Epithelial cell of proximal tubule (primary cell): ENCODE measurements around the gene COG1. TPM values are rescaled to one million over a fixed set of nuclear protein-coding genes. Genes with fewer than 3 reads are reported as not detected.

Experiments
- DNase-seq: peaks from one replicate; pipeline ENCODE4 v3.0.0-alpha.2; 2011; ENCODE audit warnings: low read depth
- H3K4me3 ChIP-seq: 2 replicates; pipeline ENCODE4 v1.5.1; 2011; ENCODE audit warnings: low read depth, mild to moderate bottlenecking, low read length
- total RNA-seq: library from RNA; depleted of rRNA; stranded (reverse); fragments of >200 nt; gene quantifications from 2 replicates; pipeline ENCODE4 v1.2.3, GENCODE V29; 2015
- TF ChIP-seq, protein P1 (sequence below): conservative IDR thresholded peaks from 2 replicates; pipeline ENCODE4 v1.5.1; 2012; ENCODE audit warnings: low read depth, mild to moderate bottlenecking, low read length

Gene COG1
- total RNA-seq, 1 donor from 2014 or later, result 11.6 TPM

DNA sequence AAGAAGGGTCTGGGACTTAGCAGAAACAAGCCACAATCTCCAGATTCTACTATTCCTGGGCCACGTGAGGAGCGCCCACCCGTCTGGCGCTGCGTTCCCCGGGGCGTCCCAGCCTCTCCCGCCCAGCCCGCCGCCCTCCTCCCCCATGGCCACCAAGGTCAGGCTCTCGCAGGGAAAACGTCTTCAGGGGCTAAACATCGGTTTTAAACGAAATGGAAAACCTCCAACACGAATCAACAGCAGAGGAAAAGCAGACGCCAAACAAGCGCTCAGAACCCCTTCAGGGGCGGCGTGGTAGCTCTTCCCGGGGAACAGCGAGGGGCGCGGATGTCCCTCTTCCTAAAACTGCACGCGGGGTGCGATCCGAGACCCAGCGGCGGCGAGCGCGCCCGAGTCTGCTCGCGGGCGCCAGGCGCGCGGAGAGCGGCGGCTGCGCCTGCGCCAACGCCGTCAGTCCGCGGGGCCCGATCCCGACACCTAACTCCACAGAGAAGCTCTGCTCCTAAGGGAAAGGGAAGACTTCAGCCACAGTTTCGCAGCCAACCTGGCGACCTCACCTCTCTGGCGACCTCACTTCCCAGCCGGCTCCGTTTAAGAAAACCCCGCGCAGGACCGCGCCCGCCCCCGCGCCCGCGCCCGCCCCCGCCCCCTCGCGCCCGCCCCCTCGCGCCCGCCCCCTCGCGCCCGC is 505 bp upstream of the COG1 start:
- peak overlapping the region; percentile 87 for H3K4me3 ChIP-seq
- TF ChIP-seq, protein P1, sequence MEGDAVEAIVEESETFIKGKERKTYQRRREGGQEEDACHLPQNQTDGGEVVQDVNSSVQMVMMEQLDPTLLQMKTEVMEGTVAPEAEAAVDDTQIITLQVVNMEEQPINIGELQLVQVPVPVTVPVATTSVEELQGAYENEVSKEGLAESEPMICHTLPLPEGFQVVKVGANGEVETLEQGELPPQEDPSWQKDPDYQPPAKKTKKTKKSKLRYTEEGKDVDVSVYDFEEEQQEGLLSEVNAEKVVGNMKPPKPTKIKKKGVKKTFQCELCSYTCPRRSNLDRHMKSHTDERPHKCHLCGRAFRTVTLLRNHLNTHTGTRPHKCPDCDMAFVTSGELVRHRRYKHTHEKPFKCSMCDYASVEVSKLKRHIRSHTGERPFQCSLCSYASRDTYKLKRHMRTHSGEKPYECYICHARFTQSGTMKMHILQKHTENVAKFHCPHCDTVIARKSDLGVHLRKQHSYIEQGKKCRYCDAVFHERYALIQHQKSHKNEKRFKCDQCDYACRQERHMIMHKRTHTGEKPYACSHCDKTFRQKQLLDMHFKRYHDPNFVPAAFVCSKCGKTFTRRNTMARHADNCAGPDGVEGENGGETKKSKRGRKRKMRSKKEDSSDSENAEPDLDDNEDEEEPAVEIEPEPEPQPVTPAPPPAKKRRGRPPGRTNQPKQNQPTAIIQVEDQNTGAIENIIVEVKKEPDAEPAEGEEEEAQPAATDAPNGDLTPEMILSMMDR, result no peak
- DNase-seq, result no peak

DNA sequence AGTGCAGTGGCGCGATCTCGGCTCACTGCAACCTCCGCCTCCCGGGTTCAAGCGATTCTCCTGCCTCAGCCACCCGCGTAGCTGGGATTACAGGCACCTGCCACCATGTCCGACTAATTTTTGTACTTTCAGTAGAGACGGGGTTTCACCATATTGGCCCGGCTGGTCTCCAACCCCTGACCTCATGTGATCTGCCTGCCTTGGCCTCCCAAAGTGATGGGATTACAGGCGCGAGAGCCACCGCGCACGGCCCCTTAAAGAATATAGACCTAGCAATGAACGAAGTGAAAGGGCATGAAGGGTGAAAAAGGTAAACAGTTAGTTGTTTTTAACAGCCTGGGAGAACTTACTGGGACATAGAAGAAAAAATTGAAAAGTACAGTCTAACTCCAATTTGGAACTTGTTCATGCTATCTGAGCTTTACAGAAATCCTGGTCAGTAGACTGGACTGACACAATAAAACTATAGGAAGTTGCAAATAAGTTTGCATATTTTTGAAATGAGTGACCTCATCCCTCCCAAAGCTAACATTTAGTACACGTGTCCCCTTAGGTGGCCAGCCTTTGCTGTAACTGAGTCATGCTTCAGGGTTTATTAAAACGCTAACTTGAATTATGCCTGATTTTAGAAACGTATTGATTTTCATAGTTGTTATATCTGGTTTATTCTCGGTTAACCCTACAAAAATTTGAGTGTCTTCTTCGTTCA is 1.8 kb downstream of the COG1 start:
- DNase-seq, result no peak
- TF ChIP-seq, protein P1, result no peak
- H3K4me3 ChIP-seq, result no peak overlapping the region

DNA sequence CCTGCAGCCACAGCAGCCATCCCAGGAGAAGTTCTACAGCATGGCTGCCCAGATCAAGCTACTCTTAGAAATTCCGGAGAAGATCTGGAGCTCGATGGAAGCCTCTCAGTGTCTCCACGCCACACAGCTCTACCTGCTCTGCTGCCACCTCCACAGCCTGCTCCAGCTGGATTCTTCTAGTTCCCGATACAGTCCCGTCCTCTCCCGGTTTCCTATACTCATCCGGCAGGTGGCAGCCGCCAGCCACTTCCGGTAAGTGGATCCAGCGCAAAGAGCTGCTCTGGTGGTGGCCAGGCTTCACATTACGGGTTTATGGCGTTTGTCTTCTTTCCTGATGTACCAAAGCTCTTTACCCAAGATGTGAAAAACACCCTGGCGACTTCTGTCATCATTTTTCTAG is 3.6 kb downstream of the COG1 start:
- no peak overlapping the region for H3K4me3 ChIP-seq
- TF ChIP-seq, protein P1, result peak; percentile 65
- no peak for DNase-seq

DNA sequence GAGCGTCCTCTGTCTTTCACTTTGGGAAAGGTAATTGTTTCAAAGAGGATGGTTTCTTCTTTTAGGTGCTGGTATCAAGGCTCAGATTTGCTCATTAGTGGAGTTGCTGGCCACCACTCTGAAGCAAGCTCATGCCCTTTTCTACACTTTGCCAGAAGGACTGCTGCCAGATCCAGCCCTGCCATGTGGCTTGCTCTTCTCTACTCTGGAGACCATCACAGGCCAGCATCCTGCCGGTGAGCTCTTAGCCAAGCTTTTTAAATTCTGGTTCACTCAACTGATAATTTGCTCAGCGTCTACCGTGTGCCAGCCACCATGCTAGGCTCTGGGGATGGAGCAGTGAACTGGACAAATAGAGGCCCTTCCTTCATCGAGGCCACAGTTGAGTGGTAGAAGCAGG is 4.3 kb downstream of the COG1 start:
- no peak overlapping the region for H3K4me3 ChIP-seq
- TF ChIP-seq, protein P1, result no peak
- no peak for DNase-seq

DNA sequence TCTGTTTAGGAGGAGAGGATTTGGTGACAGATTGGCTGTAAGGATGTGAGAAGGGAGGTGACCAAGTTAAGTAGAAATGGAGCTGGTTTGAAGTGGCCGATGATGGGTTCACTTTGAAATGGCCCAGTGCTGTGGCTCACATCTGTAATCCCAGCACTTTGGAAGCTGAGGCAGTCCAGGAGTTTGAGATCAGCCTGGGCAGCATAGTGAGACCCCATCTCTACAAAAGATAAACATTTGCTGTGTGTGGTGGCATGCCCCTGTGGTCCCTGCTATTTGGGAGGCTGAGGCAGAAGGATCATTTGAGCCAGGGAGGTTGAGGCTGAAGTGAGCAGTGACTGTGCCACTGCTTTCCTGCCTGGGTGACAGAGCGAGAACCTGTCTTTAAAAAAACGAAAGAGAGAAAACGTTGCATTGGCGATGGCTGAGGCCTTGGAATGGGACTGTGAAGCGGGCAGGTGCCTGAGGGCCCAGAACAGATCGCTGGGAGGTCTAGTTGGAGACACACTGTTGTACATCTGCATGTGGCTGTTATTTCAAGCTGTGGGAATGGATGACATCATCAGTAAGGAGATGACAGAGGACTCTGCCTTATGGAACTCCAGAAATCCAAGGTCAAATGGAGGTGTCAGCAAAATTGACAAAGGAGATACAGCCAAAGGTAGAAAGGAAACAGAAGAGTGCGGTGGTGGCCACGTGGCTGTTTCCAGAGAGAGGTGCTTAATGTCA is 5.5 kb downstream of the COG1 start:
- DNase-seq, result no peak
- TF ChIP-seq, protein P1, result no peak
- no peak overlapping the region for H3K4me3 ChIP-seq

DNA sequence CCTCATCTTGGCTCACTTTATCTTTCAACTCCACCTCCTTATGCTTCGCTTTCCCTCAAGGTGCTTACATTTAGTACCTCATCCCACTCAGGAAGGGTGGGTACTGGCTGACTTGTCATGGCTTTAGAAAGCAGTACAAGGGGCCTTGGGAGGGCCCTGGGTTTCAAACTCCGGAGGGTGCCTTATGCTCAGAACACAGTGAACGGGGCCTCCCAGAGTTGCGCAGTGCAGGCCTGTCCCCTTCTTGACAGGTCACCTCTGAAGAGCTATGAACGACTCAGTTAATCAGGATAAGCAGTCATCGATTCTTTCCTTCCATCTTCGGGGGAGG is 6.0 kb downstream of the COG1 start:
- TF ChIP-seq, protein P1, result no peak
- no peak overlapping the region for H3K4me3 ChIP-seq
- DNase-seq, result no peak
